Fibroblast of lung (primary cell): ENCODE measurements around the gene HSPG2. TPM values are rescaled to one million over a fixed set of nuclear protein-coding genes. Genes with fewer than 3 reads are reported as not detected.

Experiments
- DNase-seq, 2 donors: peaks; one replicate each; pipeline versions ENCODE4 v3.0.0 to v3.0.0-alpha.2; 2010; ENCODE audit warnings: low read depth in 2 of 2
- H2AFZ ChIP-seq: 2 replicates; pipeline ENCODE4 v1.5.1; 2012; ENCODE audit warnings: low read length, control low read depth, inconsistent platforms
- H3K27ac ChIP-seq: 2 replicates; pipeline ENCODE4 v1.5.1; 2011; ENCODE audit warnings: low read length, control low read depth; ENCODE audit not compliant: insufficient read depth
- H3K27me3 ChIP-seq: 2 replicates; pipeline ENCODE4 v1.5.1; 2011; ENCODE audit warnings: mild to moderate bottlenecking, low read length; ENCODE audit not compliant: control insufficient read depth, insufficient read depth
- H3K36me3 ChIP-seq: 2 replicates; pipeline ENCODE4 v1.5.1; 2011; ENCODE audit warnings: low read length; ENCODE audit not compliant: control insufficient read depth, insufficient read depth
- H3K4me1 ChIP-seq: 2 replicates; pipeline ENCODE4 v1.5.1; 2011; ENCODE audit warnings: low read length; ENCODE audit not compliant: control insufficient read depth, insufficient read depth; ENCODE audit errors: extremely low read depth
- H3K4me2 ChIP-seq: 2 replicates; pipeline ENCODE4 v1.5.1; 2011; ENCODE audit warnings: low read length, control low read depth; ENCODE audit not compliant: insufficient read depth; ENCODE audit errors: extremely low read depth
- H3K4me3 ChIP-seq, 4 experiments: fragments of 200-600 bp in 1 of 4; sonication (generic) in 1 of 4; replicated peaks in 1 of 4; 2 replicates each; pipeline ENCODE4 v1.5.1; 2011 to 2016; ENCODE audit warnings: low read length in 4 of 4, low read depth in 3 of 4, mild to moderate bottlenecking in 3 of 4, control low read depth in 2 of 4, inconsistent platforms in 1 of 4, mixed read lengths in 1 of 4; ENCODE audit not compliant: insufficient read depth in 1 of 4; ENCODE audit errors: control extremely low read depth in 1 of 4
- H3K79me2 ChIP-seq: 2 replicates; pipeline ENCODE4 v1.5.1; 2012; ENCODE audit warnings: mild to moderate bottlenecking, low read length, inconsistent platforms; ENCODE audit not compliant: control insufficient read depth, insufficient read depth
- H3K9ac ChIP-seq: 2 replicates; pipeline ENCODE4 v1.5.1; 2011; ENCODE audit warnings: mild to moderate bottlenecking, low read length, control low read depth; ENCODE audit not compliant: insufficient read depth
- H3K9me3 ChIP-seq: 2 replicates; pipeline ENCODE4 v1.5.1; 2012; ENCODE audit warnings: low read depth, low read length; ENCODE audit not compliant: control insufficient read depth, insufficient read depth
- H4K20me1 ChIP-seq: 2 replicates; pipeline ENCODE4 v1.5.1; 2011; ENCODE audit warnings: low read length; ENCODE audit not compliant: control insufficient read depth, insufficient read depth; ENCODE audit errors: extremely low read depth
- CTCF ChIP-seq, 2 donors: IDR thresholded peaks in 1 of 2; conservative IDR thresholded peaks in 1 of 2; 1 replicate in 1 of 2; 2 replicates in 1 of 2; pipeline ENCODE4 v1.5.1; 2011 to 2012; ENCODE audit warnings: low read length in 2 of 2, control low read depth in 1 of 2, inconsistent platforms in 1 of 2, low read depth in 1 of 2, mild to moderate bottlenecking in 1 of 2
- EZH2 ChIP-seq: IDR thresholded peaks from 2 replicates; pipeline ENCODE4 v1.5.1; 2012; ENCODE audit warnings: low read length, control low read depth, mild to moderate bottlenecking; ENCODE audit errors: missing control alignments
- polyA plus RNA-seq, 2 donors: library from polyadenylated mRNA; depleted of rRNA in 1 of 2; stranded (reverse) in 1 of 2; unstranded in 1 of 2; fragments of >200 nt; gene quantifications; 2 replicates each; pipeline ENCODE4 v1.2.1, GENCODE V29; 2011 to 2012; ENCODE audit warnings: missing spikeins in 1 of 2
- total RNA-seq: library from RNA; depleted of rRNA; stranded (reverse); fragments of >200 nt; gene quantifications from 2 replicates; pipeline ENCODE4 v1.2.1, GENCODE V29; 2014

Gene HSPG2
- total and polyA plus RNA-seq, 2 donors (not counting 1 experiment from before 2014, with no cell fraction given): 40.7 to 88.4 TPM

GRCh38 chr1:21834666-21835065, 102.4 kb downstream of the HSPG2 start:
- H3K4me1 ChIP-seq: no peaks in the 10 kb centered on the region
- no peaks in the 10 kb centered on the region for H3K9me3 ChIP-seq
- H3K36me3 ChIP-seq: peaks cover 50% of the 10 kb centered on the region
- no peak overlapping the region for H3K4me3 ChIP-seq
- H2AFZ ChIP-seq: no peak overlapping the region
- H3K27me3 ChIP-seq: no peaks in the 10 kb centered on the region
- DNase-seq: no peak
- H3K27ac ChIP-seq: no peak overlapping the region
- H3K4me2 ChIP-seq: no peak overlapping the region
- no peak for TF ChIP-seq CTCF (conservative IDR thresholded peaks at IDR 0.05 in 1 of 2, IDR thresholded peaks at IDR 0.05 in 1 of 2; ENCODE audit: low read depth in 1 of 2, low read length in 2 of 2)
- no peak for TF ChIP-seq EZH2
- H3K9ac ChIP-seq: no peak overlapping the region
- H4K20me1 ChIP-seq: no peaks in the 10 kb centered on the region
- H3K79me2 ChIP-seq: no peaks in the 10 kb centered on the region

GRCh38 chr1:21834094-21834493, 103.0 kb downstream of the HSPG2 start:
- no peak for DNase-seq
- Histone ChIP-seq H3K4me1 (no peaks in the 10 kb centered on the region), H3K36me3 (peaks cover 50% of the 10 kb centered on the region)

GRCh38 chr1:21833392-21833976, 103.6 kb downstream of the HSPG2 start:
- no peak overlapping the region for H3K4me3 ChIP-seq
- no peak for TF ChIP-seq EZH2
- TF ChIP-seq CTCF (conservative IDR thresholded peaks at IDR 0.05 in 1 of 2, IDR thresholded peaks at IDR 0.05 in 1 of 2; ENCODE audit: low read depth in 1 of 2, low read length in 2 of 2): no peak
- H3K4me1 ChIP-seq: no peaks in the 10 kb centered on the region
- H3K9me3 ChIP-seq: no peaks in the 10 kb centered on the region
- H2AFZ ChIP-seq: no peak overlapping the region
- H3K27me3 ChIP-seq: no peaks in the 10 kb centered on the region
- no peak overlapping the region for H3K4me2 ChIP-seq
- peaks cover 51% of the 10 kb centered on the region for H3K36me3 ChIP-seq
- no peaks in the 10 kb centered on the region for H3K79me2 ChIP-seq
- no peak overlapping the region for H3K27ac ChIP-seq
- no peak for DNase-seq
- H4K20me1 ChIP-seq: no peaks in the 10 kb centered on the region
- H3K9ac ChIP-seq: no peak overlapping the region

More at GRCh38 chr1:21834094-21834493, 103.0 kb downstream of the HSPG2 start:
- no peaks in the 10 kb centered on the region for H3K27me3 ChIP-seq
- H3K9ac ChIP-seq: no peak overlapping the region
- no peak overlapping the region for H3K4me3 ChIP-seq
- H3K79me2 ChIP-seq: no peaks in the 10 kb centered on the region
- no peak for TF ChIP-seq EZH2
- TF ChIP-seq CTCF (conservative IDR thresholded peaks at IDR 0.05 in 1 of 2, IDR thresholded peaks at IDR 0.05 in 1 of 2; ENCODE audit: low read depth in 1 of 2, low read length in 2 of 2): no peak
- no peak overlapping the region for H3K4me2 ChIP-seq
- no peak overlapping the region for H2AFZ ChIP-seq
- no peaks in the 10 kb centered on the region for H3K9me3 ChIP-seq
- no peak overlapping the region for H3K27ac ChIP-seq
- no peaks in the 10 kb centered on the region for H4K20me1 ChIP-seq
